Neuronal stem cell (in vitro differentiated cells): ENCODE measurements around the gene POLR3H.

Source experiments
- DNase-seq: peaks from one replicate; pipeline ENCODE4 v3.0.0-alpha.2; 2013; ENCODE audit warnings: low spot score
- H2AFZ ChIP-seq: one replicate; pipeline ENCODE4 v1.6.1; 2013; ENCODE audit warnings: mild to moderate bottlenecking, low read length, inconsistent platforms
- H2AK5ac ChIP-seq: 2 replicates; pipeline ENCODE4 v1.6.1; 2013; ENCODE audit warnings: low read depth, mild to moderate bottlenecking, inconsistent platforms, low read length, moderate library complexity, mixed read lengths
- H2BK120ac ChIP-seq: 2 replicates; pipeline ENCODE4 v1.6.1; 2013; ENCODE audit warnings: low read depth, mild to moderate bottlenecking, inconsistent platforms, low read length, moderate library complexity, mixed read lengths
- H2BK12ac ChIP-seq: one replicate; pipeline ENCODE4 v1.6.1; 2013; ENCODE audit warnings: low read length, inconsistent platforms
- H2BK15ac ChIP-seq: 2 replicates; pipeline ENCODE4 v1.6.1; 2013; ENCODE audit warnings: mild to moderate bottlenecking, low read length, inconsistent platforms, mixed read lengths
- H2BK5ac ChIP-seq: one replicate; pipeline ENCODE4 v1.6.1; 2013; ENCODE audit warnings: inconsistent platforms, mild to moderate bottlenecking, low read length, moderate library complexity
- H3K14ac ChIP-seq: one replicate; pipeline ENCODE4 v1.6.1; 2013; ENCODE audit warnings: low read length, inconsistent platforms
- H3K18ac ChIP-seq: 2 replicates; pipeline ENCODE4 v1.6.1; 2013; ENCODE audit warnings: low read length, inconsistent platforms
- H3K23ac ChIP-seq: 2 replicates; pipeline ENCODE4 v1.6.1; 2013; ENCODE audit warnings: low read depth, mild to moderate bottlenecking, mixed read lengths, low read length, inconsistent platforms; ENCODE audit not compliant: poor library complexity
- H3K27ac ChIP-seq: replicated peaks from 3 replicates; pipeline ENCODE4 v1.5.1; 2013; ENCODE audit warnings: low read length, inconsistent platforms
- H3K27me3 ChIP-seq, 3 experiments: 2 replicates each; pipeline ENCODE4 v1.6.1; 2013; ENCODE audit warnings: low read length in 3 of 3, mild to moderate bottlenecking in 2 of 3, inconsistent platforms in 1 of 3, low read depth in 1 of 3, mixed read lengths in 1 of 3, moderate library complexity in 1 of 3; ENCODE audit not compliant: control insufficient read depth in 3 of 3, insufficient read depth in 3 of 3
- H3K36me3 ChIP-seq, 2 donors: replicated peaks in 1 of 2; 2 replicates each; pipeline ENCODE4 v1.6.1; 2013; ENCODE audit warnings: low read length in 2 of 2; ENCODE audit not compliant: control insufficient read depth in 2 of 2, insufficient read depth in 2 of 2
- H3K4ac ChIP-seq: 2 replicates; pipeline ENCODE4 v1.6.1; 2013; ENCODE audit warnings: inconsistent platforms, mild to moderate bottlenecking, low read length, moderate library complexity
- H3K4me1 ChIP-seq, 2 donors: 1 replicate in 1 of 2; 2 replicates in 1 of 2; pipeline ENCODE4 v1.6.1; 2013; ENCODE audit warnings: low read length in 2 of 2, low read depth in 1 of 2; ENCODE audit not compliant: control insufficient read depth in 2 of 2, insufficient read depth in 1 of 2
- H3K4me2 ChIP-seq: one replicate; pipeline ENCODE4 v1.6.1; 2013; ENCODE audit warnings: mild to moderate bottlenecking, low read length, inconsistent platforms; ENCODE audit not compliant: insufficient read depth, poor library complexity, severe bottlenecking
- H3K4me3 ChIP-seq, 2 donors: 2 replicates each; pipeline ENCODE4 v1.5.1; 2013; ENCODE audit warnings: low read length in 2 of 2, mild to moderate bottlenecking in 2 of 2, inconsistent platforms in 1 of 2, moderate library complexity in 1 of 2
- H3K79me1 ChIP-seq: one replicate; pipeline ENCODE4 v1.6.1; 2013; ENCODE audit warnings: low read depth, mild to moderate bottlenecking, inconsistent platforms, low read length, moderate library complexity
- H3K9ac ChIP-seq: one replicate; pipeline ENCODE4 v1.6.1; 2013; ENCODE audit warnings: mild to moderate bottlenecking, low read depth, low read length, inconsistent platforms; ENCODE audit not compliant: poor library complexity
- H3K9me3 ChIP-seq, 2 donors: replicated peaks in 1 of 2; 2 replicates each; pipeline versions ENCODE3 to v1.6.1; 2013; ENCODE audit warnings: low read length in 2 of 2, mild to moderate bottlenecking in 2 of 2, inconsistent platforms in 1 of 2, low read depth in 1 of 2, mixed read lengths in 1 of 2, moderate library complexity in 1 of 2; ENCODE audit not compliant: control insufficient read depth in 2 of 2, insufficient read depth in 1 of 2
- H4K8ac ChIP-seq: one replicate; pipeline ENCODE4 v1.6.1; 2013; ENCODE audit warnings: low read depth, mild to moderate bottlenecking, inconsistent platforms, low read length, moderate library complexity
- H4K91ac ChIP-seq: one replicate; pipeline ENCODE4 v1.6.1; 2013; ENCODE audit warnings: low read length, low read depth, mild to moderate bottlenecking, inconsistent platforms; ENCODE audit not compliant: poor library complexity
- WGBS, 2 donors: extraction: QIAGEN DNeasy Blood & Tissue Kit; methylation state at CpG; one replicate each; pipeline ENCODE4 v1.1.7; 2013; ENCODE audit warnings: missing lambda C conversion rate in 2 of 2, mixed read lengths in 1 of 2; ENCODE audit not compliant: insufficient read length in 2 of 2, insufficient replicate concordance in 1 of 2; ENCODE audit errors: extremely low coverage in 2 of 2; 5-methylcytosine and 5-hydroxymethylcytosine counted together

The POLR3H gene

DNA sequence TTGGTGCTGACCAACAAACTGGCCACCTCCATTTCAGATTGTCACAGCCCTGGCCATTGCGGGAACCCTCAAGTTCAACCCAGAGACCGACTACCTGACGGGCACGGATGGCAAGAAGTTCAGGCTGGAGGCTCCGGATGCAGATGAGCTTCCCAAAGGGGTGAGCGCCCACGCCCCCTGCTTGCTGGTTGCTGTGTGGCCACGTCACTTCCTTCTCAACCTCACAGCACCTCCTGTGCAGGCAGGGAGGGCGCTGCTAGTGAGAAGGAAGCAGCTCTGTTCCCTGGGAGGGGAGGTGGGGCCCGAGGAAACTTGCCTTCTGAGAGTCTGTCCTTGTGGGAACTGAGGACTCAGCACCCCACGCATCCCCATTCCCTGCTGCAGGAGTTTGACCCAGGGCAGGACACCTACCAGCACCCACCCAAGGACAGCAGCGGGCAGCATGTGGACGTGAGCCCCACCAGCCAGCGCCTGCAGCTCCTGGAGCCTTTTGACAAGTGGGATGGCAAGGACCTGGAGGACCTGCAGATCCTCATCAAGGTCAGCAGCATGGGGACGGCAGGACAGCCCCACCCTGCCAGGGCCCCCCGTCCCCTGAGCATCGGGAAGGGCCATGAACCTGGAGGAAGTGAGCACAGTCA is 19.3 kb downstream of the POLR3H start:
- Histone ChIP-seq H3K4me1 (no peaks in the 10 kb centered on the region), H3K4me3 (no peak overlapping the region), H3K27ac (peak overlapping the region; percentile 15), H3K23ac (peak overlapping the region; percentile 82), H3K18ac (no peak overlapping the region), H3K4me2 (no peak overlapping the region), H3K4ac (no peak overlapping the region), H2BK12ac (no peak overlapping the region), H3K9me3 (peaks cover 0 to 1% of the 10 kb centered on the region in 2 donors), H3K9ac (no peak overlapping the region), H2BK120ac (no peak overlapping the region), H2AK5ac (no peak overlapping the region), H4K91ac (no peak overlapping the region), H2AFZ (no peak overlapping the region), H3K79me1 (peaks cover 10% of the 10 kb centered on the region), H3K36me3 (peaks cover 49 to 75% of the 10 kb centered on the region in 2 donors), H2BK15ac (no peak overlapping the region), H2BK5ac (peak overlapping the region; percentile 44), H3K27me3 (no peaks in the 10 kb centered on the region), H3K14ac (peak overlapping the region; percentile 17), H4K8ac (no peak overlapping the region)
- DNase-seq = no peak
- WGBS, 2 donors = no CpG with 5 or more reads among the region's 17 CpGs

DNA sequence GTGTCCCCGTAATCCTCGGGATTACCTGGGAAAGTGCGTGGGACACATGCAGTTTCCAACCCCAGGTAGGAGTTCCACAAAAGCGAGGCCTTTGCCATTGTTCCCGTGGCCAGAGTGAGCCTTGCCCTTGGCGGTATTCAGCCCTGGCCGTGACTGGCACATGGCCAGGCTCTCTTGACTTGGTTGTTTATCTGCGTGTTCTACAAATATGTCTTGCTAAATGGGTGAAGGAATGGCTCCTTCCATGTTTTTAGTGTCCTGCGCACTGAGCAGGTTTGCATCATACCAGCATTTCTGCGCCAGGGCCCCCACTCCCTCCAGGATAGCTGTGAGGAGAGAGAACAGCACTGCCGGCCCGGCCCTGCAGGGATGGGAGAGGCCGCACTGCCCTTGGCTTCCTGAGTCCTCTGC is 20.0 kb downstream of the POLR3H start:
- H3K27me3 ChIP-seq = no peaks in the 10 kb centered on the region
- H2AK5ac ChIP-seq = no peak overlapping the region
- no peak overlapping the region for H3K4me3 ChIP-seq
- H3K27ac ChIP-seq = peak overlapping the region; percentile 14
- no peak overlapping the region for H3K18ac ChIP-seq
- no peak overlapping the region for H3K4me2 ChIP-seq
- peaks cover 0 to 1% of the 10 kb centered on the region in 2 donors for H3K9me3 ChIP-seq
- no peak overlapping the region for H4K91ac ChIP-seq
- peaks cover 47 to 71% of the 10 kb centered on the region in 2 donors for H3K36me3 ChIP-seq
- no peak overlapping the region for H3K9ac ChIP-seq
- H2BK5ac ChIP-seq = peak overlapping the region; percentile 29
- peak overlapping the region; percentile 15 for H3K4ac ChIP-seq
- no peak overlapping the region for H2BK120ac ChIP-seq
- H3K14ac ChIP-seq = no peak overlapping the region
- H2BK12ac ChIP-seq = no peak overlapping the region
- peak overlapping the region; percentile 77 for H3K23ac ChIP-seq
- H2BK15ac ChIP-seq = no peak overlapping the region
- H4K8ac ChIP-seq = no peak overlapping the region
- no CpG with 5 or more reads among the region's 13 CpGs for WGBS, 2 donors
- no peaks in the 10 kb centered on the region for H3K4me1 ChIP-seq
- DNase-seq = no peak
- peaks cover 10% of the 10 kb centered on the region for H3K79me1 ChIP-seq
- H2AFZ ChIP-seq = no peak overlapping the region

DNA sequence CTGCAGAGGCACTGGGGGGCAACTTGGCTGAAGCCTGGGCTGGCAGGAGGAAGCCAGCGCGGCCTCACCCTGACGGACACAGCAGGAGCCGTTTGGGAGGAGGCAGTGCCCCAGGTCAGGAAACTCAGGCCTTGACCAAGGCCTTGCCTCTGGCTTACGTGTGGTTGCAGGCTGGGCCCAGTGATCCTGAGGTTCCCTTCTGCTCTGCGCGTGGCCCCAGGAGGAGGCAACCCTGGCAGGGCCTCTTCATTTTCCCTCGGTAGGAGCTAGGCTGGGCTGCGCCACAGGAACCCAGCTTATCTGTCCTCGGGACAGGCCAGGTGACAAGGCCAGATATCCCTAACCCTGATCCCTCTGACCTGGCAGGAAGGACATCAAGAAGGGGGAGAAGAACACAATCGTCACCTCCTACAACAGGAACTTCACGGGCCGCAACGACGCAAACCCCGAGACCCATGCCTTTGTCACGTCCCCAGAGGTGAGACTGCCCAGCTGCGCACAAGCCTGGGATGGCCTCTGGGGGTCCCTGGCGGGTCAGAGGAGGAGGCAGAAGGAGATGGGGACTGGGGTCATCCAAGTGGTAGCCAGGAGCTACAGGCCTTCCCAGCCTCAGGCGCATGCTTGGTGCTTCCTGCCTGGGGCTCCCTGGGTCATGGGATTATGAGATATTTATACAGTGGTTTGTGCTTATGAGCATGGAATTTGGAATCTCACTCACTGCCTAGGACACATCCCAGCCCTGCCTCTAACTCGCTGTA is 20.6 kb downstream of the POLR3H start:
- no peak overlapping the region for H3K14ac ChIP-seq
- no peak overlapping the region for H3K4me3 ChIP-seq
- DNase-seq = no peak
- peak overlapping the region; percentile 57 for H3K9ac ChIP-seq
- H3K4me2 ChIP-seq = no peak overlapping the region
- peak overlapping the region; percentile 32 for H3K4ac ChIP-seq
- H3K23ac ChIP-seq = peak overlapping the region; percentile 90
- no peaks in the 10 kb centered on the region for H3K27me3 ChIP-seq
- no peak overlapping the region for H4K8ac ChIP-seq
- peaks cover 10% of the 10 kb centered on the region for H3K79me1 ChIP-seq
- peak overlapping the region; percentile 29 for H2BK5ac ChIP-seq
- peaks cover 0 to 1% of the 10 kb centered on the region in 2 donors for H3K9me3 ChIP-seq
- H3K36me3 ChIP-seq = peaks cover 46 to 71% of the 10 kb centered on the region in 2 donors
- no peak overlapping the region for H2BK120ac ChIP-seq
- H2AK5ac ChIP-seq = peak overlapping the region; percentile 69
- peak overlapping the region; percentile 75 for H3K18ac ChIP-seq
- peak overlapping the region; percentile 14 for H3K27ac ChIP-seq
- no peak overlapping the region for H2AFZ ChIP-seq
- H2BK15ac ChIP-seq = no peak overlapping the region
- no peaks in the 10 kb centered on the region for H3K4me1 ChIP-seq
- no CpG with 5 or more reads among the region's 21 CpGs for WGBS, 2 donors
- peak overlapping the region; percentile 81 for H2BK12ac ChIP-seq
- no peak overlapping the region for H4K91ac ChIP-seq

DNA sequence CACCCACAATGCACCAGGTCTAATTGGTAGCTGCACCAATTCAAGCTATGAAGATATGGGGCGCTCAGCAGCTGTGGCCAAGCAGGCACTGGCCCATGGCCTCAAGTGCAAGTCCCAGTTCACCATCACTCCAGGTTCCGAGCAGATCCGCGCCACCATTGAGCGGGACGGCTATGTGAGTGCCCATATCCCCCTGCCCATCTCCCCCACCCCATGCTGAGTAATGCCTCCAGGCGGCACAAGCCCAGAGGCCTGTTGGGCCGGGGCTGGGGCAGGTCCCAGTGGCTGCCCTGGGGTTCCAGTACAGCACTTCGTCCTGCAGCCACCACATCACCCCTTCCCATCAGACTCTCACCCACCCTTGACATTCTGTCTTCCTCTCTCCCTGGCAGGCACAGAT is 21.5 kb downstream of the POLR3H start:
- Histone ChIP-seq H3K23ac (peak overlapping the region; percentile 90), H3K36me3 (peaks cover 44 to 69% of the 10 kb centered on the region in 2 donors), H4K91ac (no peak overlapping the region), H2BK15ac (no peak overlapping the region), H3K9ac (no peak overlapping the region), H3K27ac (no peak overlapping the region), H4K8ac (no peak overlapping the region), H3K4me2 (no peak overlapping the region), H2BK5ac (no peak overlapping the region), H3K4me3 (no peak overlapping the region), H3K18ac (no peak overlapping the region), H3K9me3 (peaks cover 0 to 1% of the 10 kb centered on the region in 2 donors), H2AFZ (no peak overlapping the region), H2BK12ac (no peak overlapping the region), H3K79me1 (peaks cover 13% of the 10 kb centered on the region), H3K14ac (no peak overlapping the region), H2BK120ac (no peak overlapping the region), H3K4ac (no peak overlapping the region), H3K4me1 (no peaks in the 10 kb centered on the region), H3K27me3 (no peaks in the 10 kb centered on the region), H2AK5ac (no peak overlapping the region)
- DNase-seq = no peak
- no CpG with 5 or more reads among the region's 9 CpGs for WGBS, 2 donors
